GM12873 (cell line): ENCODE results near the gene TP53BP2.

Source experiments
- CTCF ChIP-seq: IDR thresholded peaks from 2 replicates; pipeline ENCODE4 v1.5.1; 2012; ENCODE audit warnings: low read depth, mild to moderate bottlenecking, moderate library complexity, low read length, control low read depth; ENCODE audit not compliant: insufficient read depth; ENCODE audit errors: missing control alignments

Gene TP53BP2

GRCh38 chr1:223803211-223803610 is 42.5 kb downstream of the TP53BP2 start:
- TF ChIP-seq CTCF, result no peak

- TF ChIP-seq CTCF, result no peak
Observed at GRCh38 chr1:223802602-223803001, 43.1 kb downstream of the TP53BP2 start.

GRCh38 chr1:223802032-223802431 is 43.7 kb downstream of the TP53BP2 start:
- no peak for TF ChIP-seq CTCF

GRCh38 chr1:223796210-223796609 is 49.5 kb downstream of the TP53BP2 start:
- no peak for TF ChIP-seq CTCF

GRCh38 chr1:223794136-223794880 is 51.4 kb downstream of the TP53BP2 start:
- TF ChIP-seq CTCF, result no peak

GRCh38 chr1:223793716-223794115 is 52.0 kb downstream of the TP53BP2 start:
- TF ChIP-seq CTCF, result no peak

GRCh38 chr1:223792046-223792445 is 53.7 kb downstream of the TP53BP2 start:
- TF ChIP-seq CTCF, result no peak
